Measurements from ENCODE around the gene AHDC1. TPM values are rescaled to one million over a fixed set of nuclear protein-coding genes. Genes with fewer than 3 reads are reported as not detected.

AHDC1 gene
- total and polyA plus RNA-seq, 7 donors: 1.8 to 34.1 (median 12.1) TPM

- TF ChIP-seq EP300 (IDR thresholded peaks at IDR 0.05) (no peak), CTCF (IDR thresholded peaks at IDR 0.05) (no peak), POLR2AphosphoS5 (IDR thresholded peaks at IDR 0.05) (no peak), POLR2A (IDR thresholded peaks at IDR 0.05) (no peak)
- no peak overlapping the region for H3K27ac ChIP-seq
- H3K4me3 ChIP-seq: no peak overlapping the region
- intact Hi-C loops (cut with DNase I): no loop called here
- H3K4me1 ChIP-seq: peaks cover 0 to 15% (median 7%) of the 10 kb centered on the region in 4 donors
- DNase-seq: no peak
- no peaks in the 10 kb centered on the region for H3K36me3 ChIP-seq
- WGBS, 2 donors: 58 to 69% methylated on average over 5 of the region's 5 CpGs
- peaks cover 15 to 21% (median 21%) of the 10 kb centered on the region in 3 donors for H3K27me3 ChIP-seq
- H3K9me3 ChIP-seq: no peaks in the 10 kb centered on the region
These were observed 34.2 kb upstream of the AHDC1 start for GRCh38 chr1:27638047-27638734.

- H3K27ac ChIP-seq: peak overlapping the region in 2 of 4 donors; percentile 66 to 69
- H3K27me3 ChIP-seq: peaks cover 15 to 29% (median 21%) of the 10 kb centered on the region in 3 donors
- H3K4me3 ChIP-seq: peak overlapping the region in 2 of 4 donors; percentile 50 to 51
- intact Hi-C loops (cut with DNase I): no loop called here
- H3K9me3 ChIP-seq: no peaks in the 10 kb centered on the region
- no peak for DNase-seq
- 80 to 82% methylated on average over 11 of the region's 11 CpGs for WGBS, 2 donors
- no peak for TF ChIP-seq EP300 (IDR thresholded peaks at IDR 0.05)
- TF ChIP-seq POLR2AphosphoS5 (IDR thresholded peaks at IDR 0.05): no peak
- no peak for TF ChIP-seq POLR2A (IDR thresholded peaks at IDR 0.05)
- TF ChIP-seq CTCF (IDR thresholded peaks at IDR 0.05): no peak
- peaks cover 0 to 15% (median 7%) of the 10 kb centered on the region in 4 donors for H3K4me1 ChIP-seq
- H3K36me3 ChIP-seq: no peaks in the 10 kb centered on the region
These were observed 31.6 kb upstream of the AHDC1 start for GRCh38 chr1:27635396-27636142.

GRCh38 chr1:27634985-27635367 lies 31.0 kb upstream of the AHDC1 start, which contains the start of gene FGR:
Gene FGR (minus strand): TSS chr1:27635185. CDS start chr1:27623916, 11,269 bp downstream.
- H3K36me3 ChIP-seq: no peaks in the 10 kb centered on the region
- H3K4me1 ChIP-seq: peaks cover 0 to 15% (median 7%) of the 10 kb centered on the region in 4 donors
- peaks cover 15 to 29% (median 21%) of the 10 kb centered on the region in 3 donors for H3K27me3 ChIP-seq
- H3K27ac ChIP-seq: peak within 1 kb of the TSS; percentile 25 to 69 (median 59)
- no peak for DNase-seq
- intact Hi-C loops (cut with DNase I): no loop called here
- TF ChIP-seq POLR2AphosphoS5 (IDR thresholded peaks at IDR 0.05) (peak in 1 of 4 donors; percentile 9), EP300 (IDR thresholded peaks at IDR 0.05) (no peak)
- peak within 1 kb of the TSS; percentile 11 to 51 (median 43) for H3K4me3 ChIP-seq
- WGBS, 2 donors: 14 to 27% methylated on average over 28 of the region's 28 CpGs
- no peaks in the 10 kb centered on the region for H3K9me3 ChIP-seq

GRCh38 chr1:27634177-27634984 lies 30.4 kb upstream of the AHDC1 start:
- Histone ChIP-seq H3K27me3 (peaks cover 15 to 29% (median 21%) of the 10 kb centered on the region in 3 donors), H3K4me3 (peak overlapping the region; percentile 11 to 51 (median 43)), H3K27ac (peak overlapping the region; percentile 25 to 69 (median 59)), H3K9me3 (no peaks in the 10 kb centered on the region), H3K4me1 (peaks cover 0 to 15% (median 7%) of the 10 kb centered on the region in 4 donors), H3K36me3 (no peaks in the 10 kb centered on the region)
- intact Hi-C loops (cut with DNase I): no loop called here
- peak in 2 of 4 donors; percentile 38 to 46 for TF ChIP-seq POLR2AphosphoS5 (IDR thresholded peaks at IDR 0.05)
- TF ChIP-seq POLR2A (IDR thresholded peaks at IDR 0.05): no peak
- no peak for TF ChIP-seq EP300 (IDR thresholded peaks at IDR 0.05)
- no peak for TF ChIP-seq CTCF (IDR thresholded peaks at IDR 0.05)
- 5% methylated on average over 63 of the region's 63 CpGs for WGBS, 2 donors
- no peak for DNase-seq

Data from sigmoid colon (tissue), 7 donors.